Activated CD4-positive, CD25-positive, alpha-beta regulatory T cell treated with anti-CD3 and anti-CD28 coated beads, Interleukin-2, amount 50 U/mL, for 16 hours (primary cell): ENCODE results near the gene OR2A2.

Experiments
- DNase-seq: peaks from one replicate; pipeline ENCODE4 v3.0.0-alpha.2; 2020; ENCODE audit warnings: low read depth, low spot score

OR2A2 gene

DNA sequence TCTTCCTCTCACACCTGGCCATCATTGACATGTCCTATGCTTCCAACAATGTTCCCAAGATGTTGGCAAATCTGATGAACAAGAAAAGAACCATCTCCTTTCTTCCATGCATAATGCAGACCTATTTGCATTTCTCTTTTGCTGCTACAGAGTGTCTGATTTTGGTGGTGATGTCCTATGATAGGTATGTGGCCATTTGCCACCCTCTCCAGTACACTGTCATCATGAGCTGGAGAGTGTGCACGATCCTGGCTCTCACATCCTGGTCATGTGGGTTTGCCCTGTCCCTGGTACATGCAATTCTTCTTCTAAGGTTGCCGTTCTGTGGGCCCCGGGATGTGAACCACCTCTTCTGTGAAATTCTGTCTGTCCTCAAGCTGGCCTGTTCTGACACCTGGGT lies 32.8 kb downstream of the OR2A2 start:
- DNase-seq, result no peak

DNA sequence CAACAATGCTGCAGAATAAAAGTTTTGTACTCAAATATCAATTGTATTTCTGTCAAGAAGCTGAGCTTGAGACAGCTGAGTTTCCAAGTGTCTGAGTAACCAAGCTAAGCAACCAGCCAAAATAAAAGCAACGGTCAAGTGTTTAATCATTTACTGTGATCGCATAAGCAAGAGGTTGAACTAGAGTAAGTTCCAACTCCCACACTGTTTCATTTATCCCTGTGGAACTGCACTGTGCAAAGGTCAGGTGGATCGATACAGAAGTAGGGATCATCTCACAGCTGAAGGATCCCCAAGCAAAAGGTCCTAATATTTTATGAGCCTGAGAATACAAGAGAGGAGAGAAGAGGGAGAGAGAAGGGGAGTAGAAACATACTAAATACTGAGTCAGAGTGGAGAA lies 35.0 kb downstream of the OR2A2 start:
- no peak for DNase-seq

DNA sequence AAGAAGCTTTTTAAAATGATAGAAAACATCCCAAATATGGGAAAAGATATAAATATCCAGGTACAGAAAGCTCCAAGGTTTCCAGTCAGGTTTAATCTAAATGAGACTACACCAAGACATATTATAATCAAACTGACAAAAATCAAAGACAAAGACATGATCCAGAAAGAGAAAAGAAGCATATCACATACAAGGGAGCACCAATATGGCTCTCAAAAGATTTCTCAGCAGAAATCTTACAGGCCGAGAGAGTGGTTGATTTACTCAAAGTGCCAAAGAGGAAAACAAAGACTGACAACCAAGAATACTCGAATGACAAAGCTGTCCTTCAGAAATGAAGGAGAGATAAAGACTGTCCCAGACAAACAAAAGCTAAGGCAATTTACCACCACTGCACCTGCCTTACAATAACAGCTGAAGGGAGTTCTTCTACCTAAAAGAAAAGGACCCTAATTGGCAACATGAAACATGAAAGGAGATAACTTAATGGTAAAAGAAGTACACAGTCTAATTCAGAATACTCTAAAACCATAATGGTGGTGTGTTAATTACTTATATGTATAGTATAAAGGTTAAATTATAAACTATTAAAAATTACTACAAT lies 38.9 kb downstream of the OR2A2 start:
- no peak for DNase-seq

DNA sequence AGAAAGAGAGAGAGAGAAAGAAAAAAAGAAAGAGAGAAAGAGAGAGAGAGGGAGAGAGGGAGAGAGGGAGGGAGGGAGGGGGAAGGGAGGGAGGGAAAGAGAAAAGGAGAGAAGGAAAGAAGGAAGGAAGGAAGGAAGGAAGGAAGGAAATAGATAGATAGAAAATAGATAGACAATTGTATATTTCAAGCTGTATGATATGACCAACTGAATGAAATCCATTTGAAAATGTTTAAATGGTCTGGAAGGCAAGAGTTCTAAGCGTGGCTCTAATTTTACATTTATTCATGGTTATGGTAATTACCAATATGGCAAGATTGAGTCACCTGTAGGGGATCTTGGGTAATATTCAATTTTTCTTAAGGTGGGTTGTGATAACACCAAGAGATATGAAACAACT lies 49.5 kb downstream of the OR2A2 start:
- DNase-seq, result no peak
